H1 (cell line): Measurements from ENCODE around the gene GOLGA3. TPM values are rescaled to one million over a fixed set of nuclear protein-coding genes. Genes with fewer than 3 reads are reported as not detected.

Experiments
- ASH2L ChIP-seq: fragments of 200-600, 300-600 bp; sonication (generic); IDR thresholded peaks from one replicate; pipeline ENCODE4 v1.7.1; 2017; ENCODE audit warnings: low read length
- CHD7 ChIP-seq: fragments of 300-600 bp; sonication (generic); IDR thresholded peaks from 2 replicates; pipeline ENCODE4 v1.7.1; 2012; ENCODE audit warnings: low read length, moderate library complexity, mild to moderate bottlenecking, inconsistent platforms; ENCODE audit not compliant: insufficient replicate concordance
- CREB1 ChIP-seq: IDR thresholded peaks from 2 replicates; pipeline ENCODE4 v1.6.1; 2012; ENCODE audit warnings: inconsistent platforms
- EGR1 ChIP-seq: IDR thresholded peaks from 2 replicates; pipeline ENCODE4 v1.6.1; 2011; ENCODE audit warnings: low read depth, low read length, borderline replicate concordance
- FOSL1 ChIP-seq: IDR thresholded peaks from 2 replicates; pipeline ENCODE4 v1.6.1; 2011; ENCODE audit warnings: mild to moderate bottlenecking, low read depth, low read length, moderate library complexity; ENCODE audit not compliant: insufficient read depth
- GTF2F1 ChIP-seq: IDR thresholded peaks from 2 replicates; pipeline ENCODE4 v1.6.1; 2012; ENCODE audit warnings: low read depth, low read length, improper control_type of control experiment, borderline replicate concordance
- JUN ChIP-seq: IDR thresholded peaks from 2 replicates; pipeline ENCODE4 v1.6.1; 2011; ENCODE audit warnings: low read depth, mild to moderate bottlenecking, improper control_type of control experiment, low read length
- NRF1 ChIP-seq: IDR thresholded peaks from 2 replicates; pipeline ENCODE4 v1.6.1; 2011; ENCODE audit warnings: mild to moderate bottlenecking, low read depth, low read length, improper control_type of control experiment
- SIX5 ChIP-seq: IDR thresholded peaks from 2 replicates; pipeline ENCODE4 v1.6.1; 2011; ENCODE audit warnings: mild to moderate bottlenecking, low read depth, low read length
- TCF12 ChIP-seq: IDR thresholded peaks from 2 replicates; pipeline ENCODE4 v1.6.1; 2011; ENCODE audit warnings: low read depth, mild to moderate bottlenecking, low read length
- TEAD4 ChIP-seq: IDR thresholded peaks from 2 replicates; pipeline ENCODE4 v1.6.1; 2012; ENCODE audit warnings: low read depth, low read length, inconsistent platforms, mixed read lengths
- polyA plus RNA-seq, 7 experiments: library from polyadenylated mRNA; depleted of rRNA in 3 of 7; stranded (reverse) in 5 of 7; unstranded in 2 of 7; fragments of >200 nt in 5 of 7; fragments of 200-250 nt in 2 of 7; gene quantifications; 1 replicate in 5 of 7; 2 replicates in 1 of 7; 4 replicates in 1 of 7; pipeline versions ENCODE4 v1.2.1 to v1.2.3, GENCODE V29; 2011 to 2013; ENCODE audit warnings: missing spikeins in 2 of 7, mixed read lengths in 2 of 7
- total RNA-seq: library from RNA; stranded (reverse); fragmentation: NEBNext Ultra II Directional; extraction: Animal tissue kit (Norgen Biotek cat#: 25700); gene quantifications from 2 replicates; pipeline ENCODE4 v1.2.1, GENCODE V29; 2021

The GOLGA3 gene
- total and polyA plus RNA-seq, 2 of the 8 experiments (the other 6 are each of a cell fraction or from before 2014, with no cell fraction given) = 6.4 to 33.1 TPM

GRCh38 chr12:132828706-132829534, at the start of gene GOLGA3 (continued):
- TF ChIP-seq TCF12 (no peak), NRF1 (no peak), TEAD4 (0 out of 2 replicates have a peak, but pooled peaks have one; percentile 7), EGR1 (no peak), CHD7 (no peak), SIX5 (peak; percentile 19; the same call in 1 of the 2 replicates), JUN (no peak), FOSL1 (no peak), ASH2L (peak; percentile 84), CREB1 (peak; percentile 74; the same call in 1 of the 2 replicates), GTF2F1 (no peak)
